GM23338 (cell line): ENCODE results near the gene RDH8. TPM values are rescaled to one million over a fixed set of nuclear protein-coding genes. Genes with fewer than 3 reads are reported as not detected.

Source experiments
- ATAC-seq: fragments of 200-7000 bp; cut with Tn5 transposase; 3 replicates; pipeline ENCODE4 v1.9.1; 2020
- DNase-seq: peaks from one replicate; pipeline ENCODE4 v3.0.0-alpha.2; 2015; ENCODE audit warnings: low spot score
- H2AFZ ChIP-seq: fragments of 200-600 bp; sonication (generic); 2 replicates; pipeline ENCODE4 v1.8.0; 2016; ENCODE audit warnings: antibody characterized with exemption, mild to moderate bottlenecking, moderate library complexity
- H3F3A ChIP-seq: fragments of 200-600 bp; sonication (generic); replicated peaks from 2 replicates; pipeline ENCODE4 v1.8.0; 2017; ENCODE audit warnings: antibody characterized with exemption, mixed run types, low read depth
- H3K27ac ChIP-seq: fragments of 200-600 bp; sonication (generic); 2 replicates; pipeline ENCODE4 v1.6.1; 2016; ENCODE audit warnings: low read depth
- H3K27me3 ChIP-seq: fragments of 200-600 bp; sonication (generic); 2 replicates; pipeline ENCODE4 v1.8.0; 2016; ENCODE audit warnings: mild to moderate bottlenecking, mixed run types, moderate library complexity; ENCODE audit not compliant: insufficient read depth
- H3K36me3 ChIP-seq: fragments of 200-600 bp; sonication (generic); 2 replicates; pipeline ENCODE4 v1.8.0; 2016; ENCODE audit warnings: mild to moderate bottlenecking; ENCODE audit not compliant: insufficient read depth
- H3K4me1 ChIP-seq: fragments of 200-600 bp; sonication (generic); 2 replicates; pipeline ENCODE4 v1.8.0; 2016; ENCODE audit warnings: mild to moderate bottlenecking, moderate library complexity; ENCODE audit not compliant: insufficient read depth
- H3K4me2 ChIP-seq: fragments of 200-600 bp; sonication (generic); 2 replicates; pipeline ENCODE4 v1.7.1; 2017; ENCODE audit warnings: mixed run types
- H3K4me3 ChIP-seq: fragments of 200-600 bp; sonication (generic); 2 replicates; pipeline ENCODE4 v1.6.1; 2016; ENCODE audit warnings: mixed run types
- H3K79me2 ChIP-seq: fragments of 200-600 bp; sonication (generic); replicated peaks from 2 replicates; pipeline ENCODE4 v1.8.0; 2017; ENCODE audit warnings: mild to moderate bottlenecking; ENCODE audit not compliant: insufficient read depth
- H3K9me2 ChIP-seq: fragments of 200-600 bp; sonication (generic); 2 replicates; pipeline ENCODE4 v1.8.0; 2017; ENCODE audit not compliant: insufficient read depth
- H4K20me1 ChIP-seq: fragments of 200-600 bp; sonication (generic); replicated peaks from 2 replicates; pipeline ENCODE4 v1.8.0; 2017; ENCODE audit warnings: mild to moderate bottlenecking; ENCODE audit not compliant: insufficient read depth
- H3K27ac Mint-ChIP-seq: 2 replicates; pipeline ENCODE4 v1.8.0; 2020; ENCODE audit warnings: inconsistent platforms, mild to moderate bottlenecking, moderate library complexity, mixed read lengths
- H3K27me3 Mint-ChIP-seq: 3 replicates; pipeline ENCODE4 v1.8.0; 2022; ENCODE audit warnings: low read depth, mild to moderate bottlenecking, moderate library complexity, mixed read lengths, inconsistent platforms; ENCODE audit not compliant: insufficient read depth, poor library complexity
- H3K36me3 Mint-ChIP-seq: 3 replicates; pipeline ENCODE4 v1.8.0; 2021; ENCODE audit warnings: low read depth, mild to moderate bottlenecking, inconsistent platforms, moderate library complexity, mixed read lengths
- H3K4me1 Mint-ChIP-seq: 3 replicates; pipeline ENCODE4 v1.8.0; 2020; ENCODE audit warnings: mild to moderate bottlenecking, inconsistent platforms, mixed read lengths
- H3K4me3 Mint-ChIP-seq: 3 replicates; pipeline ENCODE4 v1.8.0; 2021; ENCODE audit warnings: moderate library complexity, mild to moderate bottlenecking, inconsistent platforms, mixed read lengths
- H3K9me3 Mint-ChIP-seq: 3 replicates; pipeline ENCODE4 v1.8.0; 2020; ENCODE audit warnings: moderate library complexity, mild to moderate bottlenecking, inconsistent platforms, mixed read lengths
- ETS1 ChIP-seq: IDR thresholded peaks from 2 replicates; pipeline ENCODE4 v1.6.1; 2016; ENCODE audit warnings: antibody characterized with exemption
- EZH2 ChIP-seq: fragments of 200-600 bp; sonication (generic); IDR thresholded peaks from one replicate; pipeline ENCODE4 v1.8.0; 2017; ENCODE audit warnings: antibody characterized with exemption, mild to moderate bottlenecking, low read depth; ENCODE audit not compliant: unreplicated experiment
- POLR2AphosphoS5 ChIP-seq: IDR thresholded peaks from 2 replicates; pipeline ENCODE4 v1.6.1; 2016; ENCODE audit warnings: antibody characterized with exemption, low read depth
- REST ChIP-seq: IDR thresholded peaks from one replicate; pipeline ENCODE4 v1.6.1; 2018; ENCODE audit warnings: antibody characterized with exemption; ENCODE audit not compliant: unreplicated experiment
- STAT1 ChIP-seq: IDR thresholded peaks from one replicate; pipeline ENCODE4 v1.6.1; 2016; ENCODE audit warnings: antibody characterized with exemption; ENCODE audit not compliant: unreplicated experiment
- ZNF462 ChIP-seq: fragments of 250-450 bp; sonication (Bioruptor Pico); IDR thresholded peaks from 2 replicates; pipeline ENCODE4 v1.5.0; 2020; ENCODE audit warnings: mild to moderate bottlenecking, moderate library complexity
- polyA plus RNA-seq: library from polyadenylated mRNA; unstranded; fragments of >200 nt; fragmentation: Nextera tagmentation; extraction: Ambion mirVana; gene quantifications from 2 replicates; pipeline ENCODE4 v1.2.1, GENCODE V29; 2016
- total RNA-seq: library from RNA; depleted of rRNA; stranded (reverse); fragments of >200 nt; shearing (Covaris generic); gene quantifications from 2 replicates; pipeline ENCODE4 v1.2.3, GENCODE V29; 2014
- TF ChIP-seq, protein P1 (sequence below), 2 experiments: fragments of 200-600 bp in 1 of 2; sonication (generic) in 1 of 2; conservative IDR thresholded peaks; 2 replicates each; pipeline versions ENCODE4 v1.5.1 to v1.6.1; 2016 to 2017; ENCODE audit warnings: antibody characterized with exemption in 2 of 2, low read depth in 2 of 2, mild to moderate bottlenecking in 2 of 2, moderate library complexity in 1 of 2

The RDH8 gene
- total and polyA plus RNA-seq, 2 experiments from 2014 or later: not detected

DNA sequence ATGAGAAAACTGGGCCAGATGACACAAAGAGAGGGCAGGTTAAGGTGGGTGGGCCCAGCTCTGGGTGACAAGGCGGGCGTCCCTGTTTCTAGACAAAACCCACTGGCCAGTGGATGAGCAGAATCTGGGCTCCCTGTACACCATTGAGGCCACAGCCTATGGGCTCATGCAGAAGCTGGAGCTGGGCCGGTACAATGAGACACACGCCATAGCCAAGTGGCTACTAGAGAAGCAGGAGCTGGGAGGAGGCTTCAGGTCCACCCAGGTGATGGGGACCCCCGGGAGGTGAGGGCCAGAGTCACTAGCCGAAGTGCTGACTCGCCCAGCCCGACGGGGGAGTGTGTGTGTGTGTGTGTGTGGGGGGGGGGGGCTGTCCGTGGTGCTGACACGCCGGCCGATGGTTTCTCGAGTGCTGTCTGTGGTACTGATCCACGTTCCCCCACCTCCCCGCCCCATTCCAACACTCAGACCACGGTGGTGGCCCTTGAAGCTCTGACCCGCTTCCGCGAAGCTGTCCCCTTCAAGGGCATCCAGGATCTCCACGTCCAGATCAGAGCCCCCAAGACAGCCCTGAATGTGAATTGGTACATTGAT, 48.5 kb downstream of the RDH8 start:
- Histone ChIP-seq H3K79me2 (no peaks in the 10 kb centered on the region), H3K4me1 (no peaks in the 10 kb centered on the region), H3K27ac (no peak overlapping the region), H3K27me3 (no peaks in the 10 kb centered on the region), H3K36me3 (no peaks in the 10 kb centered on the region), H3F3A (no peaks in the 10 kb centered on the region), H3K4me2 (no peak overlapping the region), H3K9me2 (no peaks in the 10 kb centered on the region), H4K20me1 (no peaks in the 10 kb centered on the region), H3K4me3 (no peak overlapping the region), H2AFZ (no peak overlapping the region)
- Mint-ChIP-seq H3K27me3 (peaks cover 9% of the 10 kb centered on the region), H3K4me3 (no peak overlapping the region), H3K27ac (no peak overlapping the region), H3K36me3 (no peaks in the 10 kb centered on the region; the same call in 2 of the 3 replicates), H3K4me1 (no peaks in the 10 kb centered on the region), H3K9me3 (peaks cover 5% of the 10 kb centered on the region; the same call in 1 of the 3 replicates)
- DNase-seq (peak; percentile 69), ATAC-seq (peak; percentile 93)
- TF ChIP-seq ETS1 (no peak), EZH2 (no peak), STAT1 (no peak), ZNF462 (CRISPR knock-in tag) (no peak), POLR2AphosphoS5 (no peak), REST (peak; percentile 91)
- TF ChIP-seq, protein P1, sequence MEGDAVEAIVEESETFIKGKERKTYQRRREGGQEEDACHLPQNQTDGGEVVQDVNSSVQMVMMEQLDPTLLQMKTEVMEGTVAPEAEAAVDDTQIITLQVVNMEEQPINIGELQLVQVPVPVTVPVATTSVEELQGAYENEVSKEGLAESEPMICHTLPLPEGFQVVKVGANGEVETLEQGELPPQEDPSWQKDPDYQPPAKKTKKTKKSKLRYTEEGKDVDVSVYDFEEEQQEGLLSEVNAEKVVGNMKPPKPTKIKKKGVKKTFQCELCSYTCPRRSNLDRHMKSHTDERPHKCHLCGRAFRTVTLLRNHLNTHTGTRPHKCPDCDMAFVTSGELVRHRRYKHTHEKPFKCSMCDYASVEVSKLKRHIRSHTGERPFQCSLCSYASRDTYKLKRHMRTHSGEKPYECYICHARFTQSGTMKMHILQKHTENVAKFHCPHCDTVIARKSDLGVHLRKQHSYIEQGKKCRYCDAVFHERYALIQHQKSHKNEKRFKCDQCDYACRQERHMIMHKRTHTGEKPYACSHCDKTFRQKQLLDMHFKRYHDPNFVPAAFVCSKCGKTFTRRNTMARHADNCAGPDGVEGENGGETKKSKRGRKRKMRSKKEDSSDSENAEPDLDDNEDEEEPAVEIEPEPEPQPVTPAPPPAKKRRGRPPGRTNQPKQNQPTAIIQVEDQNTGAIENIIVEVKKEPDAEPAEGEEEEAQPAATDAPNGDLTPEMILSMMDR (conservative IDR thresholded peaks at IDR 0.05; ENCODE audit: low read depth in 2 of 2): no peak
